ENCODE results near the gene ZNF407.
A peak's percentile ranks its signal among the peaks of the same experiment; 100 is the strongest.

The ZNF407 gene

DNA sequence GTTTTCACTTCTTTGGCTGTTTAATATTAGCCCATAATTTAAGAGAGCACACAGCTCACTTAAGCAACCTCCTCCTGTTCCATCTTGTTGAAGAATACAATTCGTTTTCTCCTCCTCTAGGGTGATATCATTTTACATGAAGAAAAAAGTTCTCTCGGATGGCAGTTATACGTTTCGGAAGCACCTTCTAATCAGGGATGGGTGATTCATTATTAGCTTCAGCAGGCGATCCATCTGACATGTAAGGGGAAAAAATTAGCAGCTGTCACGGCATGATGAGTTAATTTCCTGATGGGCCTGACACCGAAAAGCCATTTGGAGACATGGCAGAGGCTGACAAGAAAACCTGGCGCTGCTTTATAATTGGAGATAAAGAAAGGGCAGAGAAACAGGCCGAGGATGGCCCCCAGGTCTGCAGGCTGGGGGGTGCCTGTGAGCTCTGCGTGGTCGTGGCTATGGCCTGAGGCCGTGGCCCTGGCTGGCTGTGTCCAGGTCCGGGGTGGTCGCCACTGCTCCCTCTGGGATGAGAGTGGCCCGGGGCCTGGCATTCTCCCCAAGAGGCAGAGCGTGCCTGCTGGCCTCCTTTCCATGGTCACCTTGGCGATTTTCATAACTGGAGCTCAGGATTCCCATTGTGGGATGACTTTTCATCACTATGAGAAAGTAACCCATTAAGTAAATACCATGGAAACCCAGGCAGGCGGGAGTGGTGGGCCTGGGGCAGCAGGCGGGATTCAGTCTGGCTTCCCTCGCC lies 471.2 kb downstream of the ZNF407 start:
- no peak for DNase-seq (ENCODE audit: low read depth)
- TF ChIP-seq, protein P1, sequence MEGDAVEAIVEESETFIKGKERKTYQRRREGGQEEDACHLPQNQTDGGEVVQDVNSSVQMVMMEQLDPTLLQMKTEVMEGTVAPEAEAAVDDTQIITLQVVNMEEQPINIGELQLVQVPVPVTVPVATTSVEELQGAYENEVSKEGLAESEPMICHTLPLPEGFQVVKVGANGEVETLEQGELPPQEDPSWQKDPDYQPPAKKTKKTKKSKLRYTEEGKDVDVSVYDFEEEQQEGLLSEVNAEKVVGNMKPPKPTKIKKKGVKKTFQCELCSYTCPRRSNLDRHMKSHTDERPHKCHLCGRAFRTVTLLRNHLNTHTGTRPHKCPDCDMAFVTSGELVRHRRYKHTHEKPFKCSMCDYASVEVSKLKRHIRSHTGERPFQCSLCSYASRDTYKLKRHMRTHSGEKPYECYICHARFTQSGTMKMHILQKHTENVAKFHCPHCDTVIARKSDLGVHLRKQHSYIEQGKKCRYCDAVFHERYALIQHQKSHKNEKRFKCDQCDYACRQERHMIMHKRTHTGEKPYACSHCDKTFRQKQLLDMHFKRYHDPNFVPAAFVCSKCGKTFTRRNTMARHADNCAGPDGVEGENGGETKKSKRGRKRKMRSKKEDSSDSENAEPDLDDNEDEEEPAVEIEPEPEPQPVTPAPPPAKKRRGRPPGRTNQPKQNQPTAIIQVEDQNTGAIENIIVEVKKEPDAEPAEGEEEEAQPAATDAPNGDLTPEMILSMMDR (IDR thresholded peaks at IDR 0.05; ENCODE audit: insufficient read depth, low read depth, low read length, missing control alignments) = no peak
- H3K4me3 ChIP-seq (ENCODE audit: low read depth, low read length) = no peak overlapping the region

DNA sequence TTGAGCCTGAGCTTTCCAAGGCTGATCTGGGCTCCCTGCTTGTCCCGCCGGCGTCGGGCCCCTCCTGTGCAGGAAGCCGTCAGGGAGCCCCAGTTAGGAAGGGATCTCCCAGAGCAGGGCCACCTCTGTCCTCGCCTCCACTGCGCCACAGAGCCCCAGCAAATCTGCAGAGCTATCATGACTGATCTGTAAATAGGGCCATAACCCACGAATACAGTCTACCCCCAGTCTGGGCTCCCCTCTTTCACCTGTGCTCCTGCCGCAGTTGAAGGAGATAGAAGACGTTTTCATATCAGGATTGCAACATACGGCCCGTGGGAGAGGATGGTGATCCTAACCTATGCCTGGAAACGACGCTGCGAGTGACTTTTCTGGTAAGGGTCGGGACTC lies 472.6 kb downstream of the ZNF407 start:
- no peak for DNase-seq (ENCODE audit: low read depth)
- H3K4me3 ChIP-seq (ENCODE audit: low read depth, low read length) = no peak overlapping the region
- TF ChIP-seq, protein P1 (IDR thresholded peaks at IDR 0.05; ENCODE audit: insufficient read depth, low read depth, low read length, missing control alignments) = no peak

DNA sequence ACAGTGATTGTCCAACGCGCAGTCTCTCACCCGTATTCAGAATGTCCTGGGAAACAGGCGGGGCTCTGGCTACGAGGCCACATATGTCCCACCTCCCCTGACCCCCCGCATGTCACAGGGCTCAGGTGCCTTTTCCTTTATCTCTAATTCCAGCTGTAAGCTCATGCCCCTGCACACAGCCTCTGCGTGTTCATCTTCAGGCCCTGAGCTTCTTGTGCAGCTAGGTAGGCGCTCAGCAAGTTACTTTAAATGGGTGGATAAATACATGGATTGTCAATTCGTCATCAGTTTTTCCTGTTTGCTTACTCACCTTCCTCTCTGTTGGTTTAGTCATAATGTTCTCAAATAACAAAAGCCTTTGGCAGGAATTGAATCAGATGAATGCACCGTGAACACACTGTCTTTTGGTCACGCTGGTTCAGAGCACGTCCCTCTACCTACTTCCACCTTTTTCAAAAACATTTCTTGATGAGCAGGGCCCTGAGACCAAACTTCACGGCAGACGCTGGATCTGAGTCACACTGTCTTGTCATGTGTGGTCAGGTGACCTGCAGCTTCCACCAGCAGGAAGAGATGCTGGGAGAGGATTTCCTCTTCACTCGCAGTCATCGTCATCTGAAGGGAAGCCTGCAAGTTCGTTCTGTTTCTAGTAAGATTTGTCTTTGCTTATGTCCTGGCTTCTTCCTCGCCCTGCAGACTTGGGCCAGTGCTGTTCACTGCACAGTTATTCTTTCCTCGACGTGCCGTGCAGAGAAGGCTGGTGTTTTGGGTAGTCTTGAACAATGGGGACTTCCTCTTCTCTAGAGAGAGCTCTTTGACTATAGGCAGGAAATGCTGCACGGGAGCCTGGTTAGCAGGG lies 473.2 kb downstream of the ZNF407 start:
- TF ChIP-seq, protein P1 (IDR thresholded peaks at IDR 0.05; ENCODE audit: insufficient read depth, low read depth, low read length, missing control alignments) = no peak
- peak overlapping the region; percentile 23 for H3K4me3 ChIP-seq (ENCODE audit: low read depth, low read length)
- DNase-seq (ENCODE audit: low read depth) = peak; percentile 75

DNA sequence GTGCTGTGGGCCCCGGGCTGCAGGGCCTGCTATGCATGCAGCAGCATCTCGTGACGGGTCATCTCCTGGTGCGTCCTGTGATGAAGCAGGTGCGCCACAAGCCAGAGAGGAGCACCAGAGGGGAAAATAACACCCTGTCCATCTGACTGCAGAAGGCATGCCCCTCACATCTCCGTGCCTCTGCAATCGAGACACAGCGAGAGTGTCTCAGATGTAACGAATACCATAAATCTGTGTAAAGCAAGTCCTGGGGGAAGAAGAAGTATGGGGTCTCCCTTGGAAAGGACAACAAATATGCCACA lies 473.8 kb downstream of the ZNF407 start:
- TF ChIP-seq, protein P1 (IDR thresholded peaks at IDR 0.05; ENCODE audit: insufficient read depth, low read depth, low read length, missing control alignments) = no peak
- H3K4me3 ChIP-seq (ENCODE audit: low read depth, low read length) = no peak overlapping the region
- DNase-seq (ENCODE audit: low read depth) = no peak

DNA sequence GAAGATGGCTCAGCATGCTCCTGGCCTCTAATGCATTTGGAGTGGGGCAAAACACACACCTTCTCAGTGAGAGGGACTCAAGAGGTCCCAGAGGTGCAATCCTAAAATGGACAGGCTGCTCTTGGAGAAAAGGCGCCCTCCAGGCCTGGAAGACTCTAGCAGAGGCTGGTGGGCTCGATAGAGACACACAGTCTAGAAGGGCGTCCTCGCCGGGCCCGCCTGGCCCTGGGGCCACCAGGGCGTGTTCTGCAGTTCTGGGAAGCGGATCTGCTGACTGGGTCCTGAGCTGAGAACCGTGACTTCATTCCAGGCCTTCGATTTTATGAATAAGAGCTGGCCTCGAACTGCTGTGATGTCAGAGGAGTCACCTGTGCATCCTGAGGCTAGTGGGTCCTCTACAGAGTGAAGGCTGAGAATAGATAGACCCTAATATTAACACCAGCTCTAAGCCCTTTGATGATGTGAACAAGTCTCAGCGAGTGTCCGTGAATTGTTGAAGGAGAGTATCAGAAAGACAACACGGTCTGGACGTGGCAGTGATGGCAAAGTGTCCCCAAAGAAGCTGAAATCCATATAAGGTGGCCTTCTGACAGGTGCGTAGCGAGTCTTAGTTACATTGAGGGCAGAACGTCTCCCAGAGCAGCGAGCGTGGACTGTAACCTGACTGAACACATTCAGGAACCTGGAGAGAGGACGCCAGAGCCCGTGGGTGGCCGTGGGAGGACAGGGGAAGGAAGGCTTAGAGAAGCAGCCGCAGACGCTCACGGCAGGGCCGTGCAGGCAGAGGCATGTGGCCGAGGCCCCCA lies 474.4 kb downstream of the ZNF407 start:
- no peak for DNase-seq (ENCODE audit: low read depth)
- TF ChIP-seq, protein P1 (IDR thresholded peaks at IDR 0.05; ENCODE audit: insufficient read depth, low read depth, low read length, missing control alignments) = no peak
- no peak overlapping the region for H3K4me3 ChIP-seq (ENCODE audit: low read depth, low read length)

DNA sequence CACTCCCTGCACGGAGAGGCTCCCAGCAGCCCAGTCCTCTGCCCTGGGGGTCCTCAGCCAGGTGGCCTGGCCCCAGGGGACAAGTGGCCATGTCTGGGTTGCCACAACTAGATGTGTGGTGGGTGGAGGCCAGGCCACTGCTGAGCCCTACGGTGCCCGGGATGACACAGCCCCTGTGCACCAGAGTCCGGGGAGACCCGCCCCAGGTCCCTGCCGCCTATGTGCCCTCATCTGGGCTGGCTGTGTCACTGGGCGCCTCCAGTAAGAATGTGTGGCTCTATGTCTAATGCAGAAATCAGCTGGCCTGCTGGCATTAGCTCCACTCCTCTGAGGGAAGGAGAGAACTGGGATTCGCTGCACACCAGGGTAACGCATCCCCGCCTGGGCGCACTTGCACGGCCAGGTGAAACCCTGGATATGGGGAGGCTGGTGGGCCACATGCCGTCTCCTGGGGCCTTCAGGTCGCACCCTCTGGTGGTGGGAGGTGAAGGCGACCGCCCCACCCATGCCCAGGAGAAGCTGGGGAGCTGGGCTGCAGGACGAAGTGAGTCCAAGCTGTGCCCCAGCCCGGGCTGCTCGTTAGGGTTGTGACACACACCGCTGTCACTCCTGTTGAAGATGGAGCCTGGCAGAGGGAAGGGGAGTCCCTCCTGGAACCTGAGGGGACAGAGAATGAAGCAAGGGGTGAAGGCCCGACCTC lies 475.2 kb downstream of the ZNF407 start:
- TF ChIP-seq, protein P1 (IDR thresholded peaks at IDR 0.05; ENCODE audit: insufficient read depth, low read depth, low read length, missing control alignments) = no peak
- no peak for DNase-seq (ENCODE audit: low read depth)
- no peak overlapping the region for H3K4me3 ChIP-seq (ENCODE audit: low read depth, low read length)
